Calu3 (cell line): ENCODE measurements around the gene DYSF. TPM values are rescaled to one million over a fixed set of nuclear protein-coding genes. Genes with fewer than 3 reads are reported as not detected.

ENCODE experiments used
- BruUV-seq: library from RNA; stranded (reverse); fragments of 400-500 nt; replicated peaks from 2 replicates; lab custom pipeline; 2021; lab: Mats Ljungman, UMichigan
- CTCF ChIA-PET: fragments of 300-600 bp; sonication (Branson Sonifier 250); formaldehyde crosslinking; loops from one replicate; lab custom pipeline; 2022; ENCODE audit warnings: antibody characterized with exemption; lab: Charles Lee
- DNase-seq: peaks from one replicate; pipeline ENCODE4 v3.0.0; 2022
- H3K27ac Mint-ChIP-seq: one replicate; pipeline ENCODE4 v1.8.0; 2022; ENCODE audit warnings: mixed read lengths; ENCODE audit not compliant: unreplicated experiment
- H3K27me3 Mint-ChIP-seq: one replicate; pipeline ENCODE4 v1.8.0; 2022; ENCODE audit warnings: mixed read lengths; ENCODE audit not compliant: unreplicated experiment
- H3K36me3 Mint-ChIP-seq: one replicate; pipeline ENCODE4 v1.8.0; 2022; ENCODE audit warnings: mild to moderate bottlenecking, moderate library complexity, mixed read lengths; ENCODE audit not compliant: insufficient read depth, unreplicated experiment
- H3K4me1 Mint-ChIP-seq: one replicate; pipeline ENCODE4 v1.8.0; 2022; ENCODE audit warnings: mild to moderate bottlenecking, low read depth, mixed read lengths; ENCODE audit not compliant: unreplicated experiment
- H3K4me3 Mint-ChIP-seq: one replicate; pipeline ENCODE4 v1.8.0; 2022; ENCODE audit warnings: mild to moderate bottlenecking, low read depth, moderate library complexity, mixed read lengths; ENCODE audit not compliant: unreplicated experiment
- H3K9me3 Mint-ChIP-seq: one replicate; pipeline ENCODE4 v1.8.0; 2022; ENCODE audit warnings: low read depth, mixed read lengths; ENCODE audit not compliant: unreplicated experiment
- intact Hi-C: fragments of 100-400 bp; cut with micrococcal nuclease; formaldehyde crosslinking; loops from one replicate; pipeline ENCODE4 v1.10.0; 2022; ENCODE audit not compliant: unreplicated experiment
- total RNA-seq: library from RNA; stranded (reverse); gene quantifications from 2 replicates; pipeline ENCODE4 v1.2.3, GENCODE V29; 2022
- TF ChIP-seq, protein P1 (sequence below): fragments of 200-600 bp; IDR thresholded peaks from one replicate; pipeline ENCODE4 v1.8.0; 2022; ENCODE audit warnings: antibody characterized with exemption; ENCODE audit not compliant: unreplicated experiment

Gene DYSF
- total RNA-seq, 1 experiment from 2014 or later, result 3.2 TPM

DNA sequence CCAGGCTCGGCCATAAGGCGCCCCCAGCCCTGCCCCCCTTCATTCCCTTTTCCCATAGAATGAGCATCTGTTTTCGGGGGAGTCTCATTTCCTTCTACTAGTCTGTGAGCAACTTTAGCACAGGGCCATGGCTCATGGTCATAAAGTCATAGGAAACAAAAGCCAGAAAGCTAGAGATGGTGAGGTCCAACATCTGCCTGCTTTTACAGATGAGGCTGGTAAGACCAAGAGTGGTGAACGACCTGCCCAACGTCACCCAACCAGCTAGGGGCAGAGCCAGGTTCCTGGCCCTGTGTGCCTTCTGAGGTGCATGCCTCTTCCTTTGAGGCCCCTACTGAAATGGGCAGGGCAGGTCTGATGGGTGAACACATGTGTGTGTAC is 212.7 kb downstream of the DYSF start:
- BruUV-seq, result no TSS peak
- CTCF ChIA-PET, result no interaction called here
- Mint-ChIP-seq H3K27me3 (peaks cover 22% of the 10 kb centered on the region), H3K4me3 (no peak overlapping the region), H3K9me3 (no peaks in the 10 kb centered on the region), H3K4me1 (no peaks in the 10 kb centered on the region), H3K27ac (no peak overlapping the region), H3K36me3 (no peaks in the 10 kb centered on the region)
- intact Hi-C loops, result no loop called here
- DNase-seq, result no peak
- TF ChIP-seq, protein P1, sequence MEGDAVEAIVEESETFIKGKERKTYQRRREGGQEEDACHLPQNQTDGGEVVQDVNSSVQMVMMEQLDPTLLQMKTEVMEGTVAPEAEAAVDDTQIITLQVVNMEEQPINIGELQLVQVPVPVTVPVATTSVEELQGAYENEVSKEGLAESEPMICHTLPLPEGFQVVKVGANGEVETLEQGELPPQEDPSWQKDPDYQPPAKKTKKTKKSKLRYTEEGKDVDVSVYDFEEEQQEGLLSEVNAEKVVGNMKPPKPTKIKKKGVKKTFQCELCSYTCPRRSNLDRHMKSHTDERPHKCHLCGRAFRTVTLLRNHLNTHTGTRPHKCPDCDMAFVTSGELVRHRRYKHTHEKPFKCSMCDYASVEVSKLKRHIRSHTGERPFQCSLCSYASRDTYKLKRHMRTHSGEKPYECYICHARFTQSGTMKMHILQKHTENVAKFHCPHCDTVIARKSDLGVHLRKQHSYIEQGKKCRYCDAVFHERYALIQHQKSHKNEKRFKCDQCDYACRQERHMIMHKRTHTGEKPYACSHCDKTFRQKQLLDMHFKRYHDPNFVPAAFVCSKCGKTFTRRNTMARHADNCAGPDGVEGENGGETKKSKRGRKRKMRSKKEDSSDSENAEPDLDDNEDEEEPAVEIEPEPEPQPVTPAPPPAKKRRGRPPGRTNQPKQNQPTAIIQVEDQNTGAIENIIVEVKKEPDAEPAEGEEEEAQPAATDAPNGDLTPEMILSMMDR, result no peak

DNA sequence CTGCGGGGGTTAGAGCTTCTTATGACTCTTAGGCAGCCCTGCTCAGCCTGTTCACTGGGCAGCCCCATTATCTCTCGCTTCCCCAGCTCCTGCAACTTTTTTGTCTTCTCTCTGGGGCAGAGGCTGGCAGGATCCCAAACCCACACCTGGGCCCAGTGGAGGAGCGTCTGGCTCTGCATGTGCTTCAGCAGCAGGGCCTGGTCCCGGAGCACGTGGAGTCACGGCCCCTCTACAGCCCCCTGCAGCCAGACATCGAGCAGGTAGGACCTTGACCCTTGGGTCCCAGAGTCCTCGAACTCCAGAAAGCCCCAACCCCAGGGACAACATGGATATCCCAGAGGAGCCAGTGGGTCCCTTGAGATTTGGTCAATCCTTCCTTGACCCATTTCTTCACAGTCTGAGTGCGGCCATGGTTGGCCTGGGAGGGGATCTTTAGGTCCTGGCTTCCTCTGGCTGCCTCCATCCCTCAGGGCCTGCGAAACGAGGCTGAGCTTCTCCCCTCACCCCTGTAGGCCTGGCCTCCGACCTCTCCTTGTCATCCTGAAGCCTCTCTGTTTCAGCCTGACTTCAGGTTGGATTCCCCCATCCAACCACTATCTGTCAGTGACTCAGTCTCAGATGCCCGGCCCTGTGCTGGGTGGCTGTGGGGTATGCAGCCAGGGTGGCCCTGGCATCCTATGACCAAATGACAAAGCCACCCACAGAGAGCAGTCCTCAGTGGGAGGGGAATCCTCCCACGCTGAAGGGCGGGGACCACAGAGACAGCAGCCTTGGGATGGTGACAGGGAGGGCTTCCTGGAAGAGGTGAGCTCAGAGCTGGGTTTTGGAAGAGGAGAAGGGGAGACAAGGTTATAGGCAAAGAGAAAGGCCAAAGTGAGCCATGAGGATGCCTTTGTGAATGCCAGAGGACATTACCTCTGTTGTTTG is 214.2 kb downstream of the DYSF start:
- no peaks in the 10 kb centered on the region for H3K36me3 Mint-ChIP-seq
- no TSS peak for BruUV-seq
- no peak overlapping the region for H3K4me3 Mint-ChIP-seq
- H3K27ac Mint-ChIP-seq, result no peak overlapping the region
- intact Hi-C loops, result no loop called here
- H3K4me1 Mint-ChIP-seq, result no peaks in the 10 kb centered on the region
- no peaks in the 10 kb centered on the region for H3K9me3 Mint-ChIP-seq
- H3K27me3 Mint-ChIP-seq, result peaks cover 35% of the 10 kb centered on the region
- CTCF ChIA-PET, result no interaction called here
- DNase-seq, result no peak
- TF ChIP-seq, protein P1, result no peak

DNA sequence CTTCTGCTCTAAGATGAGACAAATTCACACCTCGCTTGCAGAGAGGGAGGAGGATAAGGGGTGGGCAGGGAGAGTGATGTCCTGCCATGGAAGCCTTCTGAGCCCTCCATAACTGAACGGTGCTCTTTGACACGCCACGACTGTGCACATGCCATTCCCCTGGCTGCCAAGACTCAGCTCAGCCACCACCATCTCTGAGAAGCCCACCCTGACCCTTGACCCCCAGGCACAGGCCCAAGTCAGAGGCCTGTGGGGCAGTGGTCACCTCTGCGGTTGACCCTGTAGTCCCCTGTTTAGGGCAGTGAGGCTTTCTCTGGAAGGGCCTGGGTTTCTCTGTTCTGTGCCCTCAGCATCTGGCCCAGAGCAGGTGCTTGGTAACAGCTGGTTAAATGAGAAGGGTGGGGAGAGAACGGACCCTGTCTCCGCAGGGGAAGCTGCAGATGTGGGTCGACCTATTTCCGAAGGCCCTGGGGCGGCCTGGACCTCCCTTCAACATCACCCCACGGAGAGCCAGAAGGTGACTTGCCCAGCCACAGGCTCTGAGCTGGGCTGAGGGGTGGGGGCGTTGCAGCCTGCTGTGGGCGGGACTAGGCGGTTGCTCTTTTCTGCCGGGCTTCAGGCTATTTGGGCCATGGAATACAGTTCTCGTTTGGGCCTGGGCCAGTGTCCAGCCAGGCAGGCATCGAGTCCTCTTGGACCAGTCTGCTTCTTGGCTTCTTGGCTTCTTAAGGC is 215.1 kb downstream of the DYSF start:
- H3K4me1 Mint-ChIP-seq, result no peaks in the 10 kb centered on the region
- CTCF ChIA-PET, result no interaction called here
- intact Hi-C loops, result no loop called here

DNA sequence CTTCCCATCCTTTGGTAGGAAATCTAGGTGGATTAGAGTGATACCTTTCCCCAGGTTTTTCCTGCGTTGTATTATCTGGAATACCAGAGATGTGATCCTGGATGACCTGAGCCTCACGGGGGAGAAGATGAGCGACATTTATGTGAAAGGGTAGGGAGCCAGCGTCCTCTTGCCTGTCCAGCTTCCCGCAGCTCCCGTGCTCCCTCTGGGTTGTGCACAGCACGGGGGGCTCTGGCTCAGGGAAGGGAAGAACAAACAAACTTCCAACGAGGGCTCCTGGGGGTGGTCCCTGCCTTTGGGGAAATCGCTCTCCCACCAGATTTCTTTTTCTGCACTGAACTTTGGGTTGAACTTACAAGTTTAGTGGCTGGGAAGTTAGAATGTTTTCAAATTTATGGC is 215.7 kb downstream of the DYSF start:
- Mint-ChIP-seq H3K4me3 (no peak overlapping the region), H3K27me3 (peaks cover 42% of the 10 kb centered on the region), H3K36me3 (no peaks in the 10 kb centered on the region), H3K27ac (no peak overlapping the region), H3K4me1 (no peaks in the 10 kb centered on the region), H3K9me3 (no peaks in the 10 kb centered on the region)
- TF ChIP-seq, protein P1, result no peak
- no peak for DNase-seq
- intact Hi-C loops, result no loop called here
- CTCF ChIA-PET, result no interaction called here
- no TSS peak for BruUV-seq

More for the DNA sequence above, 215.1 kb downstream of the DYSF start:
- peaks cover 36% of the 10 kb centered on the region for H3K27me3 Mint-ChIP-seq
- no peaks in the 10 kb centered on the region for H3K36me3 Mint-ChIP-seq
- DNase-seq, result no peak
- TF ChIP-seq, protein P1, result no peak
- H3K4me3 Mint-ChIP-seq, result no peak overlapping the region
- no TSS peak for BruUV-seq
- H3K27ac Mint-ChIP-seq, result no peak overlapping the region
- no peaks in the 10 kb centered on the region for H3K9me3 Mint-ChIP-seq
